H9 (cell line): ENCODE results near the gene MIR17HG. TPM values are rescaled to one million over a fixed set of nuclear protein-coding genes. Genes with fewer than 3 reads are reported as not detected.

Source experiments
- DNase-seq: peaks from one replicate; pipeline ENCODE4 v3.0.0-alpha.2; 2017
- H2AFZ ChIP-seq: one replicate; pipeline ENCODE4 v1.6.1; 2013; ENCODE audit warnings: mild to moderate bottlenecking, low read length, control low read depth, moderate library complexity
- H2AK5ac ChIP-seq: 2 replicates; pipeline ENCODE4 v1.6.1; 2013; ENCODE audit warnings: low read length, control low read depth, mixed read lengths; ENCODE audit not compliant: insufficient read length
- H2BK120ac ChIP-seq: one replicate; pipeline ENCODE4 v1.6.1; 2013; ENCODE audit warnings: low read depth, mild to moderate bottlenecking, low read length, control low read depth, inconsistent platforms; ENCODE audit not compliant: poor library complexity, severe bottlenecking
- H2BK12ac ChIP-seq: 2 replicates; pipeline ENCODE4 v1.6.1; 2013; ENCODE audit warnings: low read length, control low read depth, mixed read lengths, low read depth; ENCODE audit not compliant: insufficient read length
- H2BK15ac ChIP-seq: 2 replicates; pipeline ENCODE4 v1.6.1; 2013; ENCODE audit warnings: low read depth, low read length, control low read depth
- H2BK20ac ChIP-seq: one replicate; pipeline ENCODE4 v1.6.1; 2013; ENCODE audit warnings: low read depth, mild to moderate bottlenecking, low read length, control low read depth, inconsistent platforms; ENCODE audit not compliant: poor library complexity, severe bottlenecking
- H2BK5ac ChIP-seq: 2 replicates; pipeline ENCODE4 v1.6.1; 2013; ENCODE audit warnings: low read length, control low read depth, mixed read lengths; ENCODE audit not compliant: insufficient read length
- H3K14ac ChIP-seq: 2 replicates; pipeline ENCODE4 v1.6.1; 2013; ENCODE audit warnings: low read length, control low read depth; ENCODE audit not compliant: insufficient read depth
- H3K18ac ChIP-seq: 2 replicates; pipeline ENCODE4 v1.6.1; 2013; ENCODE audit warnings: low read depth, mild to moderate bottlenecking, mixed read lengths, low read length, control low read depth; ENCODE audit not compliant: insufficient read length
- H3K23ac ChIP-seq: 2 replicates; pipeline ENCODE4 v1.6.1; 2013; ENCODE audit warnings: low read length, control low read depth, mixed read lengths, low read depth; ENCODE audit not compliant: insufficient read length
- H3K23me2 ChIP-seq: 2 replicates; pipeline ENCODE4 v1.6.1; 2013; ENCODE audit warnings: low read depth, mild to moderate bottlenecking, mixed read lengths, low read length, control low read depth; ENCODE audit not compliant: insufficient read length, poor library complexity, severe bottlenecking
- H3K27ac ChIP-seq: 2 replicates; pipeline ENCODE4 v1.5.1; 2013; ENCODE audit warnings: low read length, control low read depth, mixed read lengths, low read depth; ENCODE audit not compliant: insufficient read length
- H3K27me3 ChIP-seq: 2 replicates; pipeline ENCODE4 v1.6.1; 2013; ENCODE audit warnings: low read length, control low read depth, inconsistent platforms; ENCODE audit not compliant: insufficient read depth
- H3K4ac ChIP-seq: 2 replicates; pipeline ENCODE4 v1.6.1; 2013; ENCODE audit warnings: low read depth, mild to moderate bottlenecking, control low read depth, inconsistent platforms, low read length, moderate library complexity
- H3K4me1 ChIP-seq: 2 replicates; pipeline ENCODE4 v1.6.1; 2013; ENCODE audit warnings: low read length, control low read depth, inconsistent platforms; ENCODE audit not compliant: insufficient read depth
- H3K4me2 ChIP-seq: 2 replicates; pipeline ENCODE4 v1.6.1; 2013; ENCODE audit warnings: low read length, control low read depth, mixed read lengths; ENCODE audit not compliant: insufficient read length, insufficient read depth
- H3K56ac ChIP-seq: 2 replicates; pipeline ENCODE4 v1.6.1; 2013; ENCODE audit warnings: low read depth, mild to moderate bottlenecking, mixed read lengths, low read length, control low read depth; ENCODE audit not compliant: insufficient read length
- H3K79me1 ChIP-seq: 2 replicates; pipeline ENCODE4 v1.6.1; 2013; ENCODE audit warnings: low read depth, mild to moderate bottlenecking, moderate library complexity, low read length, control low read depth, inconsistent platforms; ENCODE audit not compliant: insufficient read depth, poor library complexity, severe bottlenecking
- H3K79me2 ChIP-seq: 2 replicates; pipeline ENCODE4 v1.6.1; 2013; ENCODE audit warnings: low read length, control low read depth, inconsistent platforms; ENCODE audit not compliant: insufficient read depth
- H3K9ac ChIP-seq: 2 replicates; pipeline ENCODE4 v1.6.1; 2013; ENCODE audit warnings: low read length, control low read depth, mixed read lengths; ENCODE audit not compliant: insufficient read length; ENCODE audit errors: extremely low read depth
- H3K9me3 ChIP-seq: one replicate; pipeline ENCODE4 v1.6.1; 2013; ENCODE audit warnings: low read depth, low read length, inconsistent platforms; ENCODE audit not compliant: control insufficient read depth
- H3T11ph ChIP-seq: one replicate; pipeline ENCODE4 v1.6.1; 2013; ENCODE audit warnings: mild to moderate bottlenecking, low read length, control low read depth, inconsistent platforms
- H4K20me1 ChIP-seq: one replicate; pipeline ENCODE4 v1.6.1; 2013; ENCODE audit not compliant: control insufficient read depth, insufficient read length, insufficient read depth
- H4K5ac ChIP-seq: 2 replicates; pipeline ENCODE4 v1.6.1; 2013; ENCODE audit warnings: low read depth, mild to moderate bottlenecking, mixed read lengths, low read length, control low read depth; ENCODE audit not compliant: insufficient read length
- H4K8ac ChIP-seq: replicated peaks from 2 replicates; pipeline ENCODE4 v1.6.1; 2013; ENCODE audit warnings: low read length, control low read depth, mixed read lengths, low read depth; ENCODE audit not compliant: insufficient read length
- H4K91ac ChIP-seq: 2 replicates; pipeline ENCODE4 v1.6.1; 2013; ENCODE audit warnings: low read depth, mild to moderate bottlenecking, moderate library complexity, mixed read lengths, low read length, control low read depth; ENCODE audit not compliant: insufficient read length
- H3K27ac Mint-ChIP-seq, 3 experiments: 2 replicates in 2 of 3; 3 replicates in 1 of 3; pipeline ENCODE4 v1.8.0; 2020 to 2021; ENCODE audit warnings: mixed read lengths in 3 of 3, mild to moderate bottlenecking in 1 of 3, moderate library complexity in 1 of 3
- H3K27me3 Mint-ChIP-seq: 2 replicates; pipeline ENCODE4 v1.8.0; 2021; ENCODE audit warnings: low read depth, mild to moderate bottlenecking, moderate library complexity, mixed read lengths
- H3K36me3 Mint-ChIP-seq, 3 experiments: 2 replicates in 2 of 3; 3 replicates in 1 of 3; pipeline ENCODE4 v1.8.0; 2020 to 2021; ENCODE audit warnings: low read depth in 3 of 3, mixed read lengths in 3 of 3; ENCODE audit not compliant: insufficient read depth in 1 of 3
- H3K4me1 Mint-ChIP-seq, 2 experiments: 2 replicates each; pipeline ENCODE4 v1.8.0; 2020; ENCODE audit warnings: mixed read lengths in 2 of 2
- H3K4me3 Mint-ChIP-seq, 2 experiments: 2 replicates in 1 of 2; 3 replicates in 1 of 2; pipeline ENCODE4 v1.8.0; 2020 to 2021; ENCODE audit warnings: mild to moderate bottlenecking in 2 of 2, mixed read lengths in 2 of 2, moderate library complexity in 1 of 2
- H3K9me3 Mint-ChIP-seq, 2 experiments: 2 replicates in 1 of 2; 3 replicates in 1 of 2; pipeline ENCODE4 v1.8.0; 2020; ENCODE audit warnings: mild to moderate bottlenecking in 2 of 2, mixed read lengths in 2 of 2, moderate library complexity in 1 of 2
- WGBS: extraction: QIAGEN DNeasy Blood & Tissue Kit; methylation state at CpG from one replicate; pipeline ENCODE4 v1.1.7; 2013; ENCODE audit warnings: missing lambda C conversion rate, low lambda C conversion rate, mixed read lengths; ENCODE audit not compliant: insufficient read length; ENCODE audit errors: extremely low coverage; 5-methylcytosine and 5-hydroxymethylcytosine counted together
- total RNA-seq: library from RNA; stranded (reverse); gene quantifications from 2 replicates; pipeline ENCODE4 v1.2.1, GENCODE V29; 2021
- TF ChIP-seq, protein P1 (sequence below): fragments of 200-600 bp; sonication (generic); conservative IDR thresholded peaks from 3 replicates; pipeline ENCODE4 v1.8.0; 2021; ENCODE audit warnings: antibody characterized with exemption, mild to moderate bottlenecking

The MIR17HG gene
- total RNA-seq, 1 experiment from 2014 or later = 38.7 TPM

DNA sequence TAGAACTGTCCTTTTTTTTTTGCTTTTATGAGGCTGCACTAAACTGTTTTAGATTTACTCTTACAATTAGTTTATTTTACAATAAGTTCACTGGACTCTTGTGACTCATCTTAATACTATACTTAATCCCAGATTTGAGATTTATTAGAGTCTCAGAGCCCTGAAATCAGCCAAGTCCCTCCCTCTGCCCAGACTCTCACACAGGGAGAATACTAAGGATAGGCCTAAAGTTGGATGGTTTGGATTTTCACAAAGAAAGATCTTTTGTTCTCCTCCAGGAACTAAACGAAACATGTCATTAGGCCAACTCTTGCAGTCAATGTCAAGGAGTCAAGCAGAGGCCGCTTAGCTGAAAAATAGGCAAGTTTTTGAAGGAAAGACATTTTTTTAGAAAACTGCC is 42.7 kb upstream of the MIR17HG start:
- Histone ChIP-seq H2BK12ac (no peak overlapping the region), H2BK15ac (no peak overlapping the region), H3K27ac (no peak overlapping the region), H3K18ac (no peak overlapping the region), H4K5ac (no peak overlapping the region), H3K14ac (no peak overlapping the region), H2AK5ac (no peak overlapping the region), H4K20me1 (no peaks in the 10 kb centered on the region), H2BK5ac (no peak overlapping the region), H3T11ph (no peak overlapping the region), H3K9ac (no peak overlapping the region), H3K4me2 (no peak overlapping the region), H2BK20ac (no peak overlapping the region), H3K56ac (no peak overlapping the region), H3K79me2 (no peaks in the 10 kb centered on the region), H3K23me2 (no peaks in the 10 kb centered on the region), H3K4me1 (no peaks in the 10 kb centered on the region), H4K91ac (no peak overlapping the region), H3K4ac (no peak overlapping the region), H3K9me3 (no peaks in the 10 kb centered on the region), H3K27me3 (no peaks in the 10 kb centered on the region), H3K23ac (no peak overlapping the region), H3K79me1 (no peaks in the 10 kb centered on the region), H2BK120ac (no peak overlapping the region), H4K8ac (no peak overlapping the region), H2AFZ (no peak overlapping the region)
- DNase-seq = no peak
- H3K27ac Mint-ChIP-seq = no peak overlapping the region
- H3K4me3 Mint-ChIP-seq = no peak overlapping the region
- H3K4me1 Mint-ChIP-seq = no peaks in the 10 kb centered on the region
- H3K36me3 Mint-ChIP-seq = no peaks in the 10 kb centered on the region
- H3K27me3 Mint-ChIP-seq = no peaks in the 10 kb centered on the region; the same call in 1 of the 2 replicates
- no peaks in the 10 kb centered on the region for H3K9me3 Mint-ChIP-seq
- TF ChIP-seq, protein P1, sequence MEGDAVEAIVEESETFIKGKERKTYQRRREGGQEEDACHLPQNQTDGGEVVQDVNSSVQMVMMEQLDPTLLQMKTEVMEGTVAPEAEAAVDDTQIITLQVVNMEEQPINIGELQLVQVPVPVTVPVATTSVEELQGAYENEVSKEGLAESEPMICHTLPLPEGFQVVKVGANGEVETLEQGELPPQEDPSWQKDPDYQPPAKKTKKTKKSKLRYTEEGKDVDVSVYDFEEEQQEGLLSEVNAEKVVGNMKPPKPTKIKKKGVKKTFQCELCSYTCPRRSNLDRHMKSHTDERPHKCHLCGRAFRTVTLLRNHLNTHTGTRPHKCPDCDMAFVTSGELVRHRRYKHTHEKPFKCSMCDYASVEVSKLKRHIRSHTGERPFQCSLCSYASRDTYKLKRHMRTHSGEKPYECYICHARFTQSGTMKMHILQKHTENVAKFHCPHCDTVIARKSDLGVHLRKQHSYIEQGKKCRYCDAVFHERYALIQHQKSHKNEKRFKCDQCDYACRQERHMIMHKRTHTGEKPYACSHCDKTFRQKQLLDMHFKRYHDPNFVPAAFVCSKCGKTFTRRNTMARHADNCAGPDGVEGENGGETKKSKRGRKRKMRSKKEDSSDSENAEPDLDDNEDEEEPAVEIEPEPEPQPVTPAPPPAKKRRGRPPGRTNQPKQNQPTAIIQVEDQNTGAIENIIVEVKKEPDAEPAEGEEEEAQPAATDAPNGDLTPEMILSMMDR = no peak
- no CpG with 5 or more reads among the region's 2 CpGs for WGBS
